HG03439 (cell line): ENCODE measurements around the gene SRP14.
A peak's percentile ranks its signal among the peaks of the same experiment; 100 is the strongest.
"Not testable (repeated sequence)": the region's sequence is repeated elsewhere in the genome, so short reads cannot be mapped to it uniquely, and the experiment has no call there.

Experiments
- ATAC-seq: cut with Tn5 transposase; IDR thresholded peaks from one replicate; pipeline ENCODE4 v1.9.1; 2021; ENCODE audit warnings: mild to moderate bottlenecking, moderate library complexity; ENCODE audit not compliant: unreplicated experiment

The SRP14 gene

GRCh38 chr15:40052604-40053003 is 13.6 kb upstream of the SRP14 start:
- no peak for ATAC-seq

- ATAC-seq = no peak
These were observed 12.8 kb upstream of the SRP14 start for GRCh38 chr15:40051616-40052415.

- ATAC-seq = no peak
These were observed 11.9 kb upstream of the SRP14 start for GRCh38 chr15:40050788-40051470.

- ATAC-seq = no peak
These were observed 10.0 kb upstream of the SRP14 start for GRCh38 chr15:40048926-40049475.

GRCh38 chr15:40048211-40048792 is 9.3 kb upstream of the SRP14 start:
- ATAC-seq = no peak

GRCh38 chr15:40047415-40048210 is 8.6 kb upstream of the SRP14 start:
- peak; percentile 64 for ATAC-seq

- ATAC-seq = no peak
These were observed 7.9 kb upstream of the SRP14 start for GRCh38 chr15:40046721-40047414.

GRCh38 chr15:40045572-40046217 is 6.7 kb upstream of the SRP14 start:
- ATAC-seq = peak; percentile 25

GRCh38 chr15:40044717-40045571 is 6.0 kb upstream of the SRP14 start:
- peak; percentile 73 for ATAC-seq

- ATAC-seq = no peak
These were observed 5.1 kb upstream of the SRP14 start for GRCh38 chr15:40043927-40044716.

- no peak for ATAC-seq
These were observed 3.9 kb upstream of the SRP14 start for GRCh38 chr15:40042791-40043320.

GRCh38 chr15:40040770-40041169 is 1.8 kb upstream of the SRP14 start:
- no peak for ATAC-seq

GRCh38 chr15:40040293-40040635 is 1.3 kb upstream of the SRP14 start:
- ATAC-seq = no peak

GRCh38 chr15:40038275-40038637 is 725 bp downstream of the SRP14 start:
- no peak for ATAC-seq

- no peak for ATAC-seq
These were observed 1.3 kb downstream of the SRP14 start for GRCh38 chr15:40037721-40038120.

- ATAC-seq = not testable (repeated sequence)
These were observed 3.8 kb downstream of the SRP14 start for GRCh38 chr15:40035182-40035581.

GRCh38 chr15:40034186-40034946 is 4.6 kb downstream of the SRP14 start:
- ATAC-seq = no peak
